ENCODE data around the gene NDUFB2. TPM values are rescaled to one million over a fixed set of nuclear protein-coding genes. Genes with fewer than 3 reads are reported as not detected.
A peak's percentile ranks its signal among the peaks of the same experiment; 100 is the strongest.

Gene NDUFB2
- total and polyA plus RNA-seq, 9 of the 15 experiments (the other 6 are each of a cell fraction or from before 2014, with no cell fraction given) = 220 to 2,075 (median 320) TPM

DNA sequence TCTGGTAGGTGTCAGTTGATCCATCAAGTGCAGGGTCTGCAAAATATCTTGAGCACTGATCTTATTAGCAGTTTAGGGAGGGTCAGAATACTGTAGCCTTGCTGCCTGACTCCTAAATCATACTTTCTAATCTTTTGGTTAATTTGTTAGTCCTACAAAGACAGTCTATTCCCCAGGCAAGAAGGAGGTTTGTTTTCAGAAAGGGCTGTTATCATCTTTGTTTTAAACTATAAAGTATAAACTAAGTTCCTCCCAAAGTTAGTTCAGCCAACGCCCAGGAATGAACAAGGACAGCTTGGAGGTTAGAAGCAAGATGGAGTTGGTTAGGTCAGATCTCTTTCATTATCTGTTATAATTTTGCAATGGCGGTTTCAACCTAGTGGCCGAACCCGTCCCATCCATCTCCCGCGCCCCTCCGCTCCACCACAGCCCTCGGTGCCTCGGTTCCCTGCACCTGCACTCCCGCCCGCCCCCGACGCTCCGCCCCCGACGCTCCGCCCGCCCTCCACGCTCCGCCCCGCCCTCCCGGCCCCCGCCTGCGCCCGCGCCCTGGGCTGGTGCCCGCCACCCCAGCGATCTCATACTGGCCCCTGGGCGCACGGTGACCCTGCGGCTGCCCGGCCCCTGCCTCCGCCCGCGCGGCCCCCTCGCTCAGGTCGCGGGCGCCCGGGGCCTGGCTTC lies 24.0 kb upstream of the NDUFB2 start, which contains the start of gene ADCK2 (continued):
- TF ChIP-seq, protein P1, sequence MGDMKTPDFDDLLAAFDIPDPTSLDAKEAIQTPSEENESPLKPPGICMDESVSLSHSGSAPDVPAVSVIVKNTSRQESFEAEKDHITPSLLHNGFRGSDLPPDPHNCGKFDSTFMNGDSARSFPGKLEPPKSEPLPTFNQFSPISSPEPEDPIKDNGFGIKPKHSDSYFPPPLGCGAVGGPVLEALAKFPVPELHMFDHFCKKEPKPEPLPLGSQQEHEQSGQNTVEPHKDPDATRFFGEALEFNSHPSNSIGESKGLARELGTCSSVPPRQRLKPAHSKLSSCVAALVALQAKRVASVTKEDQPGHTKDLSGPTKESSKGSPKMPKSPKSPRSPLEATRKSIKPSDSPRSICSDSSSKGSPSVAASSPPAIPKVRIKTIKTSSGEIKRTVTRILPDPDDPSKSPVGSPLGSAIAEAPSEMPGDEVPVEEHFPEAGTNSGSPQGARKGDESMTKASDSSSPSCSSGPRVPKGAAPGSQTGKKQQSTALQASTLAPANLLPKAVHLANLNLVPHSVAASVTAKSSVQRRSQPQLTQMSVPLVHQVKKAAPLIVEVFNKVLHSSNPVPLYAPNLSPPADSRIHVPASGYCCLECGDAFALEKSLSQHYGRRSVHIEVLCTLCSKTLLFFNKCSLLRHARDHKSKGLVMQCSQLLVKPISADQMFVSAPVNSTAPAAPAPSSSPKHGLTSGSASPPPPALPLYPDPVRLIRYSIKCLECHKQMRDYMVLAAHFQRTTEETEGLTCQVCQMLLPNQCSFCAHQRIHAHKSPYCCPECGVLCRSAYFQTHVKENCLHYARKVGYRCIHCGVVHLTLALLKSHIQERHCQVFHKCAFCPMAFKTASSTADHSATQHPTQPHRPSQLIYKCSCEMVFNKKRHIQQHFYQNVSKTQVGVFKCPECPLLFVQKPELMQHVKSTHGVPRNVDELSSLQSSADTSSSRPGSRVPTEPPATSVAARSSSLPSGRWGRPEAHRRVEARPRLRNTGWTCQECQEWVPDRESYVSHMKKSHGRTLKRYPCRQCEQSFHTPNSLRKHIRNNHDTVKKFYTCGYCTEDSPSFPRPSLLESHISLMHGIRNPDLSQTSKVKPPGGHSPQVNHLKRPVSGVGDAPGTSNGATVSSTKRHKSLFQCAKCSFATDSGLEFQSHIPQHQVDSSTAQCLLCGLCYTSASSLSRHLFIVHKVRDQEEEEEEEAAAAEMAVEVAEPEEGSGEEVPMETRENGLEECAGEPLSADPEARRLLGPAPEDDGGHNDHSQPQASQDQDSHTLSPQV (IDR thresholded peaks at IDR 0.05) = no peak
- TF ChIP-seq, protein P2, sequence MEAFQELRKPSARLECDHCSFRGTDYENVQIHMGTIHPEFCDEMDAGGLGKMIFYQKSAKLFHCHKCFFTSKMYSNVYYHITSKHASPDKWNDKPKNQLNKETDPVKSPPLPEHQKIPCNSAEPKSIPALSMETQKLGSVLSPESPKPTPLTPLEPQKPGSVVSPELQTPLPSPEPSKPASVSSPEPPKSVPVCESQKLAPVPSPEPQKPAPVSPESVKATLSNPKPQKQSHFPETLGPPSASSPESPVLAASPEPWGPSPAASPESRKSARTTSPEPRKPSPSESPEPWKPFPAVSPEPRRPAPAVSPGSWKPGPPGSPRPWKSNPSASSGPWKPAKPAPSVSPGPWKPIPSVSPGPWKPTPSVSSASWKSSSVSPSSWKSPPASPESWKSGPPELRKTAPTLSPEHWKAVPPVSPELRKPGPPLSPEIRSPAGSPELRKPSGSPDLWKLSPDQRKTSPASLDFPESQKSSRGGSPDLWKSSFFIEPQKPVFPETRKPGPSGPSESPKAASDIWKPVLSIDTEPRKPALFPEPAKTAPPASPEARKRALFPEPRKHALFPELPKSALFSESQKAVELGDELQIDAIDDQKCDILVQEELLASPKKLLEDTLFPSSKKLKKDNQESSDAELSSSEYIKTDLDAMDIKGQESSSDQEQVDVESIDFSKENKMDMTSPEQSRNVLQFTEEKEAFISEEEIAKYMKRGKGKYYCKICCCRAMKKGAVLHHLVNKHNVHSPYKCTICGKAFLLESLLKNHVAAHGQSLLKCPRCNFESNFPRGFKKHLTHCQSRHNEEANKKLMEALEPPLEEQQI (IDR thresholded peaks at IDR 0.05) = no peak
- no peak for TF ChIP-seq ARID1B (IDR thresholded peaks at IDR 0.05)
- TF ChIP-seq TBP (optimal IDR thresholded peaks at IDR 0.05; ENCODE audit: low read depth, low read length) = no peak
- no peak for TF ChIP-seq GATAD2B (IDR thresholded peaks at IDR 0.05; ENCODE audit: borderline replicate concordance)
- TF ChIP-seq NFIX (CRISPR knock-in tag; IDR thresholded peaks at IDR 0.05; ENCODE audit: low read depth) = no peak
- TF ChIP-seq HEY1 (CRISPR knock-in tag; IDR thresholded peaks at IDR 0.05; ENCODE audit: borderline replicate concordance) = no peak
- TF ChIP-seq, protein P3, sequence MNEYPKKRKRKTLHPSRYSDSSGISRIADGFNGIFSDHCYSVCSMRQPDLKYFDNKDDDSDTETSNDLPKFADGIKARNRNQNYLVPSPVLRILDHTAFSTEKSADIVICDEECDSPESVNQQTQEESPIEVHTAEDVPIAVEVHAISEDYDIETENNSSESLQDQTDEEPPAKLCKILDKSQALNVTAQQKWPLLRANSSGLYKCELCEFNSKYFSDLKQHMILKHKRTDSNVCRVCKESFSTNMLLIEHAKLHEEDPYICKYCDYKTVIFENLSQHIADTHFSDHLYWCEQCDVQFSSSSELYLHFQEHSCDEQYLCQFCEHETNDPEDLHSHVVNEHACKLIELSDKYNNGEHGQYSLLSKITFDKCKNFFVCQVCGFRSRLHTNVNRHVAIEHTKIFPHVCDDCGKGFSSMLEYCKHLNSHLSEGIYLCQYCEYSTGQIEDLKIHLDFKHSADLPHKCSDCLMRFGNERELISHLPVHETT (CRISPR knock-in tag; conservative IDR thresholded peaks at IDR 0.05 in 1 of 2, IDR thresholded peaks at IDR 0.05 in 1 of 2) = peak in 1 of 2 experiments; percentile 29; a peak in 2 of 4 replicates
- TF ChIP-seq PHTF2 (CRISPR knock-in tag; IDR thresholded peaks at IDR 0.05) = no peak
- TF ChIP-seq MIER1 (IDR thresholded peaks at IDR 0.05; ENCODE audit: low read depth) = no peak
- TF ChIP-seq, protein P4, sequence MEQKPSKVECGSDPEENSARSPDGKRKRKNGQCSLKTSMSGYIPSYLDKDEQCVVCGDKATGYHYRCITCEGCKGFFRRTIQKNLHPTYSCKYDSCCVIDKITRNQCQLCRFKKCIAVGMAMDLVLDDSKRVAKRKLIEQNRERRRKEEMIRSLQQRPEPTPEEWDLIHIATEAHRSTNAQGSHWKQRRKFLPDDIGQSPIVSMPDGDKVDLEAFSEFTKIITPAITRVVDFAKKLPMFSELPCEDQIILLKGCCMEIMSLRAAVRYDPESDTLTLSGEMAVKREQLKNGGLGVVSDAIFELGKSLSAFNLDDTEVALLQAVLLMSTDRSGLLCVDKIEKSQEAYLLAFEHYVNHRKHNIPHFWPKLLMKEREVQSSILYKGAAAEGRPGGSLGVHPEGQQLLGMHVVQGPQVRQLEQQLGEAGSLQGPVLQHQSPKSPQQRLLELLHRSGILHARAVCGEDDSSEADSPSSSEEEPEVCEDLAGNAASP (IDR thresholded peaks at IDR 0.05) = no peak
- TF ChIP-seq DDX20 (tag; IDR thresholded peaks at IDR 0.05; ENCODE audit: low read depth) = no peak
- TF ChIP-seq ZFP30 (CRISPR knock-in tag; IDR thresholded peaks at IDR 0.05; ENCODE audit: borderline replicate concordance) = no peak
- TF ChIP-seq, protein P5, sequence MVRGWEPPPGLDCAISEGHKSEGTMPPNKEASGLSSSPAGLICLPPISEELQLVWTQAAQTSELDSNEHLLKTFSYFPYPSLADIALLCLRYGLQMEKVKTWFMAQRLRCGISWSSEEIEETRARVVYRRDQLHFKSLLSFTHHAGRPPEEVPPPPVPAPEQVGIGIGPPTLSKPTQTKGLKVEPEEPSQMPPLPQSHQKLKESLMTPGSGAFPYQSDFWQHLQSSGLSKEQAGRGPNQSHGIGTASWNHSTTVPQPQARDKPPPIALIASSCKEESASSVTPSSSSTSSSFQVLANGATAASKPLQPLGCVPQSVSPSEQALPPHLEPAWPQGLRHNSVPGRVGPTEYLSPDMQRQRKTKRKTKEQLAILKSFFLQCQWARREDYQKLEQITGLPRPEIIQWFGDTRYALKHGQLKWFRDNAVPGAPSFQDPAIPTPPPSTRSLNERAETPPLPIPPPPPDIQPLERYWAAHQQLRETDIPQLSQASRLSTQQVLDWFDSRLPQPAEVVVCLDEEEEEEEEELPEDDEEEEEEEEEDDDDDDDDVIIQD (CRISPR knock-in tag; IDR thresholded peaks at IDR 0.05) = no peak
- no peak for TF ChIP-seq RHOXF2B (CRISPR knock-in tag; conservative IDR thresholded peaks at IDR 0.05)
- no peak for TF ChIP-seq MCM5 (IDR thresholded peaks at IDR 0.05; ENCODE audit: low read depth)
- TF ChIP-seq PHB (CRISPR knock-in tag; IDR thresholded peaks at IDR 0.05) = no peak

All from K562 (cell line).